IPS-NIHi7 (cell line): ENCODE results near the gene SF3A2.

Experiments used
- DNase-seq: peaks from one replicate; pipeline ENCODE4 v3.0.0; 2012; ENCODE audit warnings: mixed read lengths; ENCODE audit errors: extremely low spot score

The SF3A2 gene

GRCh38 chr19:2207991-2208860, 28.4 kb upstream of the SF3A2 start:
- peak; percentile 84 for DNase-seq

- DNase-seq: no peak
These were observed 27.6 kb upstream of the SF3A2 start for GRCh38 chr19:2208975-2209374.

GRCh38 chr19:2209408-2209807, 27.2 kb upstream of the SF3A2 start:
- no peak for DNase-seq

GRCh38 chr19:2210206-2210605, 26.4 kb upstream of the SF3A2 start:
- DNase-seq: no peak

- no peak for DNase-seq
These were observed 25.5 kb upstream of the SF3A2 start for GRCh38 chr19:2210987-2211740.

GRCh38 chr19:2212861-2213711, 23.5 kb upstream of the SF3A2 start:
- no peak for DNase-seq

- DNase-seq: no peak
These were observed 22.8 kb upstream of the SF3A2 start for GRCh38 chr19:2213799-2214198.

- no peak for DNase-seq
These were observed 22.4 kb upstream of the SF3A2 start for GRCh38 chr19:2214251-2214650.

GRCh38 chr19:2215281-2215751, 21.3 kb upstream of the SF3A2 start:
- peak; percentile 55 for DNase-seq

- DNase-seq: no peak
These were observed 20.0 kb upstream of the SF3A2 start for GRCh38 chr19:2216361-2217225.

- DNase-seq: no peak
These were observed 19.0 kb upstream of the SF3A2 start for GRCh38 chr19:2217591-2217990.

GRCh38 chr19:2219726-2220125, 16.9 kb upstream of the SF3A2 start:
- no peak for DNase-seq

GRCh38 chr19:2221250-2221831, 15.3 kb upstream of the SF3A2 start:
- DNase-seq: no peak

- DNase-seq: no peak
These were observed 14.7 kb upstream of the SF3A2 start for GRCh38 chr19:2221918-2222317.

- DNase-seq: no peak
These were observed 13.2 kb upstream of the SF3A2 start for GRCh38 chr19:2223391-2223790.

- DNase-seq: no peak
These were observed 12.7 kb upstream of the SF3A2 start for GRCh38 chr19:2223959-2224358.

- no peak for DNase-seq
These were observed 11.8 kb upstream of the SF3A2 start for GRCh38 chr19:2224754-2225349.

GRCh38 chr19:2225415-2226050, 11.1 kb upstream of the SF3A2 start:
- DNase-seq: no peak

GRCh38 chr19:2226051-2226839, 10.4 kb upstream of the SF3A2 start:
- DNase-seq: no peak
